ENCODE data around the gene CDK11B. TPM values are rescaled to one million over a fixed set of nuclear protein-coding genes. Genes with fewer than 3 reads are reported as not detected.
"Not testable (repeated sequence)": the region's sequence is repeated elsewhere in the genome, so short reads cannot be mapped to it uniquely, and the experiment has no call there.

CDK11B gene
- total RNA-seq, 1 donor from 2014 or later = 35.6 TPM

DNA sequence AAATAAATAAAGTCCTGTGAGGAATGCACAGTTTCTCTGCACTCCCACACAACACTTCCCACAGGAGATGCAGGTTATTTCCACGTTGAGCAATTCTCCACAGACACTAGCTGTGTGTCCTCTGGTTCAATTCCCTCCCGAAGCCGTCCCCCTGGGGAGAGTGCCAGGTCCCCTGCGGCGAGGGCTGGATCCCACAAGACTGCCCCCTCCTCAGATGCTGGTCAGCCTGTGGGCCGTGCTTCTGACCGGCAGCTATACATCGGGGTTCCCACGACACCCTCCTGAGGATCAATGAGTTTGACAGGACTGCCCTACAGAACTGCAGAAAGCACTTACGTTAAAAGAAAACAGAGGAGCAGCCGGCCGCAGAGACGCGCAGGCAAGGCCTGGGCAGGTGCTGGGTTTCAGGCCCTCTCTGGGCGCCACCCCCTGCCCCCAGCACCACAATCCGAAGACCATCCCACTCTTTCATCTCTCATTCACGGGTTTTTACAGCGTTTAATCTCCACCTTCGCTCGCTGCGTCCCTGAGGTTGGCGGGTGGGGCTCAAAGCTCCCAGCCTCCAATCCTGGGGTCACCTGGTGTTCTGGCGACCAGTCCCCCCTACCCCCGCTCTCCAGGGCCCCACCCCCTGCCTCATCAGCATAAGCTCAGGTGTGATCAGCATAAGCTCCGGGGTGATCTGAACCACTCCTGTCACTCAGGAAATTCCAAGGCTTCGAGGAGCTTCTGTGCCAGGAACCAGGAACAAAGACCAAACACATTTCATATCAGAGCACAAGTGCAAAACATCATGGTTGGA, 24.5 kb upstream of the CDK11B start:
- intact Hi-C loops (cut with micrococcal nuclease) = no loop called here

- intact Hi-C loops (cut with micrococcal nuclease) = no loop called here
These were observed 22.1 kb upstream of the CDK11B start for GRCh38 chr1:1680912-1681273.

DNA sequence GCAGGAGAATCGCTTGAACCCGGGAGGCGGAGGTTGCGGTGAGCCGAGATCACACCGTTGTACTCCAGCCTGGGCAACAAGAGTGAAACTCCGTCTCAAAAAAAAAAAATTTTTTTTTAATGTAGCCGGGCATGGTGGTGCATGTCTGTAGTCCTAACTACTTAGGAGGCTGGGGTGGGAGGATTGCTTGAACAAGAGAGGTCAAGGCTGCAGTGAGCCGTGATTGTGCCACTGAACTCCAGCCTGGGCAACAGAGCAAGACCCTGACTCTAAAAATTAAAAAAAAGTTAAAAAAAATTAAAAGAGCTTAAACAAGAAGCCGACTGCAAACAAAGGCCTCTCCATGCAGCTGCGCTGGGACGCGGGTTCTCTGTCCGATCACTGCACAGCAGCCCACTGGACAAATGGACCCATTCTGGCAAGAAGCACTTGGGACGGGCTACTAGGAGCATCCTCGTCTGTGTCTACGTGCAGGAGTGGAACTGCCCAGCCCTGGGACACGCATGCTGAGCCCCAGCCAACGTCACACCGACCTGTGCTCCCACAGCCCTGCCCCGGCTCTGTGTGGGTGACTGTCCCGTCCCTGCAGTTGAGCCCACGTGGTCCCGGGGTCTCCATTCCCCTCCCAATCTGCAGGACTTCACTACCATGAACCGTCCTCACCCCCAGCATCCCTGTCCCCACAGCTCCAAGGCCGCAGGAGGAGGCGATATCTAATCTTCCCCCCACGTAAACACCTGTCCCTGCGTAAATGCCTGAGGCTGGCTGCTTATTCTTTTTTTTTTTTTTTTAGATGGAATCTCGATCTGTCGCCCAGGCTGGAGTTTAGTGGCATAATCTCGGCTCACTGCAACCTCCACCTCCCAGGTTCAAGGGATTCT, 21.5 kb upstream of the CDK11B start:
- intact Hi-C loops (cut with micrococcal nuclease) = no loop called here

DNA sequence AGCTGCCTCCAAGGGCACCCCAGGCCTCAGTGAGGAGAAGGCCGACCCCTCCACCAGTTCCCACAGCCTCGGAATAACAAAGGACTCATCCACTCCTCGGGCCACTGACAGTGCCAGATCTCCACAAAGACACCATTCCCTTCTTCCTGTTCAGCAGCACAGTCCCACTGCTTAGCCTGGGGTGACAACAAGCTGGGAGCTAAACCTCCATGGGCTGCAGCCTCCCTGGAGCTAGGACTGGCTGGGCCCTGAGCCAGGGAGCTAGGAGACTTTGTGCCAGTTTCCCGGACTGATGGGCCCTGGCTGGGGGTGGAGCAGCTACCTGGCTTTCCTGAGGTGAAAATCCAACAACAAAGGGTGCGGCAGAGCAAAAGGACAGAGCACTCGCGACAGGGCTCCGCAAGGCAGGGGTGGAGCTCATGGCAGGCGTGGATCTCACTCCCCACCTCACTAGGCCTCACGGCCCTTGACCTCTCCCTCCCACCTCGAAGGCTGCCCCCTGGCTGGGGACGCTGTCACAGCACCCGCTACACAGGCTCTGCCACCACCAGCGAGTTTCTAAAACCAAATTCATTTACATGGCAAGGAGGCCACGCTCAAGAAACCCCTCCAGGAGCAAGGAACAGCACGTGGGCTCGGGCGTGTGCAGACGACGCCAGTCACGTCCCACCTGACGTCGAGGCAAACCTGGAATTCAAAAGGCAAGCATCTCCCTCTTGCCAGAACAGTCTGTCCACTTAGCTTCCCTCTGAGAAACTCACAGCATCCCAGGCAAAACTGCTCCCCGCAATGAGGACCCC, 20.0 kb upstream of the CDK11B start:
- intact Hi-C loops (cut with micrococcal nuclease) = no loop called here

- intact Hi-C loops (cut with micrococcal nuclease) = no loop called here
These were observed 19.1 kb upstream of the CDK11B start for GRCh38 chr1:1677718-1678580.

- intact Hi-C loops (cut with micrococcal nuclease) = not testable (repeated sequence)
These were observed 17.3 kb upstream of the CDK11B start for GRCh38 chr1:1676087-1676486.

GRCh38 chr1:1675218-1675617, 16.4 kb upstream of the CDK11B start:
- intact Hi-C loops (cut with micrococcal nuclease) = not testable (repeated sequence)

- intact Hi-C loops (cut with micrococcal nuclease) = not testable (repeated sequence)
These were observed 16.0 kb upstream of the CDK11B start for GRCh38 chr1:1674806-1675205.

DNA sequence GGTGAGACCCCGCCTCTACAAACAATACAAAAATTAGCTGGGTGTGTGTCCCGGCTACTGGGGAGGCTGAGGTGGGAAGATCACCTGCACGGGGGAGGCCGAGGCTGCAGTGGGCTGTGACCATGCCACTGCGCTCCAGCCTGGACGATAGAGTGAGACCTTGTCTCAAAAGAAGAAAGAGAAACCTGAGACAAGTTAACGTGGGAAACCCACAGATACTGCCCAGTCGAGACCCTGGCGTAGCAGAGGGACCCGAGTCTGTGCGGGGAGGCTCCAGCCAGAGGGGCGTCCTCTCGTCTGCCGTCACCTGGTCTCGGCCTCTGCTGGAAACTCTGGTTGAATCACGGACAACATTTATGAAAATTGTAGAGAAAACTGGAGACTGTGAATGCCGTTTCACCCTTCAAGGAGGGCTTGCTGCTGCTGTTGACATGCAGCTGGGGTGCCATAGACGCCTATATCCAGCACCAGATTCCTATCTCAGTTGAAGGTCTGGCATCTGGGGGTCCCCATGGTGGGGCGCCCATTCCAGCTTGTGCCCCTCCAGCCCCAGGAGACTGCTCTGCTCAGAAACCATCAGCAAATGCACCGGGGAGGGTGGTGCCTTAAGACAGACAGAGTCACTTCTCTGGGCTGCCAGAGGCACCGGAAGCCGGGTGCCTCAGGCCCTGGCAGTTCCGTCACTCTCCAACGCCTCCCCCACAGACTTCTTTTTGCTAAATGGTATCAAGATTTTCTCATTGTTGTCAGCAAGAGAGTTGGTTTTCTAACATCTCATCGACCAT, 13.6 kb upstream of the CDK11B start:
- intact Hi-C loops (cut with micrococcal nuclease) = no loop called here

DNA sequence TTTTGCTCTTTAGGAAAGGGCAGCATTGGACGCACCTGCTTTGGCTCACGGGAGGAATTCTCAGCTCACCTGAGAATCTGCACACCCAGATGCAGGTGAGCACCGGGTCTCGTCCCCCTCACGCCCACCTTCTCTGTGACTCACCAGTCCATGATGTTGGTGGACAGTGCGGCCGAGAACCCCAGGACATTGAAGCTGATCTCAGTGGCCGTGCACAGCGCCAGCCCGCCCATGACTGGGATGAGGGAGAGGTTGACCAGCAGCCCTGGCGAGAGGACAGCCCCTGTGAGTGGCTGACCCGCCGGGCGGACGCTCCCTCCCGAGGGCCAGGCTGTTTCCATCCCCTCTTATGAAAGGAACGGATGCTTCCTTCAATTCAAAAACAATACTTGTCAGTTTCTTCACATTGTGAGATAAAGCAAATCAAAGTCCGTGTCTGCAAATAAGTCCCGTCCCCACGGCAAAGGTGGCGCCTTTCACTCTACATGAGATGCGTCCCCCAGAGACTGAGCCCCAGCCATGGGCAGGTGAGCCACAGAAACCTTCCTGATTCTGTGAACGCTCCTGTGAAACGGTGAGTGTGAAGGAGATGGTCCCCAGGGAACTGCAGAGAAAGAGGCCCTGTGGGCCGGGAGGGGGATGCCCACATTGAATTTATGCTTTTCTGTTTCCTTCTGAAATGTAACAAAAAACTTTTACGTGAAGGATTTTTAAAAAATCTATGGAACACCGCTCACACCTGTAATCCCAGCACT, 12.7 kb upstream of the CDK11B start:
- intact Hi-C loops (cut with micrococcal nuclease) = no loop called here

GRCh38 chr1:1670866-1671265, 12.1 kb upstream of the CDK11B start:
- intact Hi-C loops (cut with micrococcal nuclease) = no loop called here

- intact Hi-C loops (cut with micrococcal nuclease) = no loop called here
These were observed 10.9 kb upstream of the CDK11B start for GRCh38 chr1:1669468-1670440.

DNA sequence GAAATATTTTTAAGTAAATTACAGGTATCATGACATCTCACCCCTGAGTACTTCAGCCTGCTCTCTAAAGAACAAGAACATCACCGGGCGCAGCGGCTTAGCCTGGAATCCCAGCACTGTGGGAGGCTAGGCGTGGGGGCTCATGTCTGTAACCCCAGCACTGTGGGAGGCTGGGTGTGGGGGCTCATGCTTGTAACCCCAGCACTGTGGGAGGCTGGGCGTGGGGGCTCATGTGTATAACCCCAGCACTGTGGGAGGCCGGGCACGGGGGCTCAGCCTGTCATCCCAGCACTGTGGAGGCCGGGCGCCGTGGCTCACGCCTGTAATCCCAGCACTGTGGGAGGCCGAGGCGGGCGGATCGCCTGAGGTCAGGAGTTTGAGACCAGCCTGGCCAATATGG, 7.7 kb upstream of the CDK11B start:
- intact Hi-C loops (cut with micrococcal nuclease) = no loop called here

- intact Hi-C loops (cut with micrococcal nuclease) = no loop called here
These were observed 7.0 kb upstream of the CDK11B start for GRCh38 chr1:1665815-1666251.

GRCh38 chr1:1664941-1665814, 6.4 kb upstream of the CDK11B start:
- intact Hi-C loops (cut with micrococcal nuclease) = no loop called here

DNA sequence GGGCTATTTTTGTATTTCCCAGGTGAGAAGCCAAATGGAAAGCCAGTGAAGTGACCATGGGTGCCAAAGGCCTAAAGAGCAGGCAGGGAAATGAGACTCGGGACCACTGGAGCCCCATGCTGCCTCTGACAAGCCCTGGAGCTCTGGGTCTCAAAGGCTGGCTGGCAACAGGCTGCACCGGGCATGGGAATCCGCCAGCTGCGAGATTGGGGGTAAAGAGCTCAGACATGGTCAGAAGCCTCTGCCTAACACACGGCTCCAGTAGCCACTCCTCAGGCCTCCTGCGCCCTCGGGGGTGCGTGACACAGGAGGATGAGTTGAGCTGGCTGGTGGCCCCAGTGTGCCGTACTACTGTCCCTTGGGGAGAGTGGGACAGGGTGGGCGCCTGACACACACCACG, 5.5 kb upstream of the CDK11B start:
- intact Hi-C loops (cut with micrococcal nuclease) = not testable (repeated sequence)

All from T-helper 2 cell treated with Interferon-gamma antibody and Interleukin-4, amounts not matched to agents 100 ng/mL and 5 ng/mL, for 36 hours (primary cell).